ENCODE data around the gene SH3PXD2B.

Gene SH3PXD2B

GRCh38 chr5:172305380-172305779 lies 148.9 kb downstream of the SH3PXD2B start:
- FAIRE-seq (no peak), DNase-seq (ENCODE audit: insufficient read length, low spot score) (no peak)
- no peak for TF ChIP-seq CTCF (IDR thresholded peaks at IDR 0.05; ENCODE audit: insufficient read depth, missing control alignments)

GRCh38 chr5:172303572-172304335 lies 150.6 kb downstream of the SH3PXD2B start:
- DNase-seq (ENCODE audit: insufficient read length, low spot score) = no peak
- FAIRE-seq = no peak
- no peak for TF ChIP-seq CTCF (IDR thresholded peaks at IDR 0.05; ENCODE audit: insufficient read depth, missing control alignments)

GRCh38 chr5:172303162-172303561 lies 151.2 kb downstream of the SH3PXD2B start:
- FAIRE-seq (no peak), DNase-seq (ENCODE audit: insufficient read length, low spot score) (no peak)
- TF ChIP-seq CTCF (IDR thresholded peaks at IDR 0.05; ENCODE audit: insufficient read depth, missing control alignments) = no peak

- FAIRE-seq (no peak), DNase-seq (ENCODE audit: insufficient read length, low spot score) (no peak)
- TF ChIP-seq CTCF (IDR thresholded peaks at IDR 0.05; ENCODE audit: insufficient read depth, missing control alignments) = no peak
Measured at GRCh38 chr5:172302047-172302710, 152.1 kb downstream of the SH3PXD2B start.

- DNase-seq (ENCODE audit: insufficient read length, low spot score) (no peak), FAIRE-seq (no peak)
- TF ChIP-seq CTCF (IDR thresholded peaks at IDR 0.05; ENCODE audit: insufficient read depth, missing control alignments) = no peak
Measured at GRCh38 chr5:172299916-172300439, 154.3 kb downstream of the SH3PXD2B start.

GRCh38 chr5:172294831-172295230 lies 159.5 kb downstream of the SH3PXD2B start:
- no peak for TF ChIP-seq CTCF (IDR thresholded peaks at IDR 0.05; ENCODE audit: insufficient read depth, missing control alignments)
- DNase-seq (ENCODE audit: insufficient read length, low spot score) = no peak
- FAIRE-seq = no peak
